ENCODE data around the gene HOXB3. TPM values are rescaled to one million over a fixed set of nuclear protein-coding genes. Genes with fewer than 3 reads are reported as not detected.
A peak's percentile ranks its signal among the peaks of the same experiment; 100 is the strongest.

Gene HOXB3
- total RNA-seq, 4 donors from 2014 or later, result 25.7 to 57.1 (median 34.9) TPM

DNA sequence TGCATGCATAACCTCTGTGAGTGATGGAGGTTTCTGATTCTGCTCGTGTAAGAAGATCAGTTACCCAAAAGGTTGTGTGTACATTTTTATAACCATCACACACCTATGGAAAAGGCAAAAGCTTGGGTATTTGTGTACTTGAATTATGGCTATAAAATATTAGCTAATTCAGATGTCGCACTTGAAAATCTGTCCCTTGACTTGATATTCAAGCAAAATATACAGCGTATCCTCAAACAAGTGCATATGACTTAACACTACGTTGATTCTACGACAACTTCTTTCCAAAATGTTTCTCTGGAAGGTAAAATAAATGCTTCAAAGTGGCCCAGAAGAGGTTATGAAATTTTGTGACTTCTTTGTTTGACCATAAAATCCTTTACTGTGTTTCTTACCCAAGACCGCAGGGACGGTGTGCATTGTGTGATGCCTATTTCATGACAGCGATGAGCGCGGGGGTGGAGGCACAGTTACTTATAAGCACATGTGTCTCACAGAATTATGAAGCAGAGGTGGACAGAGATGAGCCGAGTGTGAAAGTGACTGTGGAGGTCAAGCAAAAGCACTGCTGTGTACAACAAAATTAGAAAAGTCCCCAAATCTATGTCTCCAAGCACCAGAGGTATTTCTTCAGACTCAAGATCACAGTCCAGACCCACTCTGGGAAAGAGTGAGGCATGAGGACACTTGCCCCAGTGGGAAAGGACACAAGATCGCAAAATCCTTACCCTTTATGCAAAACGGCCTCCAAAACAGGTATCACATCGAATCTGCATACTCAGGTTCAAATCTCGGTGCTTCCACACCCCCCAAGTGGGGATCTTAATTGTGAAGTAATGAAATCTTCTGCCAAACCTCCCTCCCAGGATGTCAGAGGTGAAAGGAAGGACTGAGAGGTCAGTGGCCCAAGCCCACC lies 40.2 kb upstream of the HOXB3 start:
- Histone ChIP-seq H3K27me3 (peaks cover 99% of the 10 kb centered on the region), H3K27ac (peak overlapping the region; percentile 83 to 93 (median 88)), H3K36me3 (no peaks in the 10 kb centered on the region), H3K9me3 (no peaks in the 10 kb centered on the region), H3K4me3 (no peak overlapping the region), H3K4me1 (peaks cover 9 to 86% (median 75%) of the 10 kb centered on the region in 4 donors)
- TF ChIP-seq POLR2AphosphoS5 (IDR thresholded peaks at IDR 0.05), result no peak
- no peak for TF ChIP-seq POLR2A (IDR thresholded peaks at IDR 0.05)
- TF ChIP-seq, protein P1, sequence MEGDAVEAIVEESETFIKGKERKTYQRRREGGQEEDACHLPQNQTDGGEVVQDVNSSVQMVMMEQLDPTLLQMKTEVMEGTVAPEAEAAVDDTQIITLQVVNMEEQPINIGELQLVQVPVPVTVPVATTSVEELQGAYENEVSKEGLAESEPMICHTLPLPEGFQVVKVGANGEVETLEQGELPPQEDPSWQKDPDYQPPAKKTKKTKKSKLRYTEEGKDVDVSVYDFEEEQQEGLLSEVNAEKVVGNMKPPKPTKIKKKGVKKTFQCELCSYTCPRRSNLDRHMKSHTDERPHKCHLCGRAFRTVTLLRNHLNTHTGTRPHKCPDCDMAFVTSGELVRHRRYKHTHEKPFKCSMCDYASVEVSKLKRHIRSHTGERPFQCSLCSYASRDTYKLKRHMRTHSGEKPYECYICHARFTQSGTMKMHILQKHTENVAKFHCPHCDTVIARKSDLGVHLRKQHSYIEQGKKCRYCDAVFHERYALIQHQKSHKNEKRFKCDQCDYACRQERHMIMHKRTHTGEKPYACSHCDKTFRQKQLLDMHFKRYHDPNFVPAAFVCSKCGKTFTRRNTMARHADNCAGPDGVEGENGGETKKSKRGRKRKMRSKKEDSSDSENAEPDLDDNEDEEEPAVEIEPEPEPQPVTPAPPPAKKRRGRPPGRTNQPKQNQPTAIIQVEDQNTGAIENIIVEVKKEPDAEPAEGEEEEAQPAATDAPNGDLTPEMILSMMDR (IDR thresholded peaks at IDR 0.05), result no peak
- TF ChIP-seq EP300 (IDR thresholded peaks at IDR 0.05; ENCODE audit: low read depth), result no peak
- DNase-seq, result no peak
- intact Hi-C loops (cut with DNase I; ENCODE audit: low total_unique reads) (no loop called here), in situ Hi-C loops (cut with MboI; ENCODE audit: low pct_ligation_motif_present in 1 of 4, low pct_unique_long_range_greater_than_20kb in 1 of 4, low sequenced_read_pairs in 3 of 4) (no loop called here)
- WGBS, 2 donors (ENCODE audit: low coverage in 1 of 2), result 43 to 51% methylated on average over 14 to 15 of the region's 15 CpGs

DNA sequence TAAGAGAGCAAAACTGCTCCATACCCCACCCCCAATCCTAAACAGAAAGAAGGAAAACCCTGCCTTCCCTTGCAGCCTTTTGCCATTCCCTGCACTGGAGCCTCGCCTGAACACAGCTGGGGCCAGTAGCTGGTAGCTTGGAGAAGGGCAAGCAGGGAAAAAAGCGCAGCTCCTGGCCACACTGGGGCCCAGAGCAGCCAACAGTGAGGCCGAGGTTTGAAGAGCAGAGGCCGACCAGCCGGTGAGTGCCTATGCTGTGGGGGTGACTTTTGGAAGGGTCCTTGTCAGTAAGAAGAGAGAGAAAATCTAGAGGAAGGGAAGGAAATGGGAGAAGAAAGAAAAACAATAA lies 39.3 kb upstream of the HOXB3 start:
- intact Hi-C loops (cut with DNase I; ENCODE audit: low total_unique reads), result no loop called here
- 28% methylated on average over 5 of the region's 5 CpGs; no CpG with 5 or more reads in 1 of the 2 donors for WGBS, 2 donors (ENCODE audit: low coverage in 1 of 2)
- DNase-seq, result no peak
- TF ChIP-seq, protein P1 (IDR thresholded peaks at IDR 0.05), result no peak
- TF ChIP-seq EP300 (IDR thresholded peaks at IDR 0.05; ENCODE audit: low read depth) (no peak), POLR2A (IDR thresholded peaks at IDR 0.05) (no peak), POLR2AphosphoS5 (IDR thresholded peaks at IDR 0.05) (no peak)
- H3K27me3 ChIP-seq, result peaks cover 99% of the 10 kb centered on the region
- no peaks in the 10 kb centered on the region for H3K36me3 ChIP-seq
- H3K9me3 ChIP-seq, result no peaks in the 10 kb centered on the region
- peak overlapping the region; percentile 86 to 93 (median 89) for H3K27ac ChIP-seq
- peaks cover 12 to 84% (median 76%) of the 10 kb centered on the region in 4 donors for H3K4me1 ChIP-seq
- in situ Hi-C loops (cut with MboI; ENCODE audit: low pct_ligation_motif_present in 1 of 4, low pct_unique_long_range_greater_than_20kb in 1 of 4, low sequenced_read_pairs in 3 of 4), result no loop called here
- peak overlapping the region in 1 of 4 donors; percentile 3 for H3K4me3 ChIP-seq

DNA sequence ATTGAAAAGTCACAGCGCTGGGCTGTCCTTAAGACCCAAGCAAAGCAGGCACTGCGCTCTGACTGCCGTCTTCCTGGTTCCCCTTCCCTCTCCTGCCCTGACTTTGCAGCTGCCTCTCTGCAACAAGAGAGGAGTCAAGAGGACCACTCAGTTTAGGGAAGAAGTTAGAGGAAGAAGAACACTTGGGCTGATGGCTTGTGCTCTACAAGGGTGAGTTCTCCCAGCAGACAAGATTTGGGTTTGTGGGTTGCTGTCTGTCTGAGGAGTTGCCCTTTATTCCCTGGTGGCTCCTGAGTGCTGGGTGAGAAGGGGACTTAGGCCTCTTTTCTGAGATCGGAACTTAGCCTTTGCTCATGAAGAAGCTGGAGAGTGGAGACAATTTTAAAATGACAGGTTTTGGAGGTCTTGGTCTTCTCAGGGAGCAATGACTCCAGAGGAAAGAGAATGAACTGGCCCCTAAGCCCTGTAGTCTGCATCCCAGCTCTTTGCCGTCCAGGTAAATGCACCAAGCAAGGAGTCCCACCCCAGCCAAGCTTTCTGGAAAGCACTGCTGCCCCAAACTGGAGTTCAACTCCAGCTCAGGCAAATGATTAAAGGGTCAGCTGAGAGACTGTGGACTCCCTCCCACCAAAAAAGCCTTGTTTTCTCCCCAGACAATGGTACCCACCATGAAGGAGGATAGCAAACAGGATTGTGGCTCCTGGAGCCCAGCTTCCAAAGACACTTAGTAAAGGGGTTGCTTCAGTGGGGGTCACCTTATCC lies 38.8 kb upstream of the HOXB3 start:
- Histone ChIP-seq H3K36me3 (no peaks in the 10 kb centered on the region), H3K9me3 (no peaks in the 10 kb centered on the region), H3K27ac (peak overlapping the region; percentile 86 to 93 (median 89)), H3K4me3 (peak overlapping the region in 1 of 4 donors; percentile 66), H3K27me3 (peaks cover 99% of the 10 kb centered on the region), H3K4me1 (peaks cover 12 to 80% (median 72%) of the 10 kb centered on the region in 4 donors)
- in situ Hi-C loops (cut with MboI; ENCODE audit: low pct_ligation_motif_present in 1 of 4, low pct_unique_long_range_greater_than_20kb in 1 of 4, low sequenced_read_pairs in 3 of 4), result no loop called here
- DNase-seq, result peak; percentile 28
- TF ChIP-seq POLR2AphosphoS5 (IDR thresholded peaks at IDR 0.05), result no peak
- TF ChIP-seq POLR2A (IDR thresholded peaks at IDR 0.05), result peak; percentile 6
- intact Hi-C loops (cut with DNase I; ENCODE audit: low total_unique reads), result no loop called here
- WGBS, 2 donors (ENCODE audit: low coverage in 1 of 2), result 28 to 50% methylated on average over 1 to 5 of the region's 5 CpGs

DNA sequence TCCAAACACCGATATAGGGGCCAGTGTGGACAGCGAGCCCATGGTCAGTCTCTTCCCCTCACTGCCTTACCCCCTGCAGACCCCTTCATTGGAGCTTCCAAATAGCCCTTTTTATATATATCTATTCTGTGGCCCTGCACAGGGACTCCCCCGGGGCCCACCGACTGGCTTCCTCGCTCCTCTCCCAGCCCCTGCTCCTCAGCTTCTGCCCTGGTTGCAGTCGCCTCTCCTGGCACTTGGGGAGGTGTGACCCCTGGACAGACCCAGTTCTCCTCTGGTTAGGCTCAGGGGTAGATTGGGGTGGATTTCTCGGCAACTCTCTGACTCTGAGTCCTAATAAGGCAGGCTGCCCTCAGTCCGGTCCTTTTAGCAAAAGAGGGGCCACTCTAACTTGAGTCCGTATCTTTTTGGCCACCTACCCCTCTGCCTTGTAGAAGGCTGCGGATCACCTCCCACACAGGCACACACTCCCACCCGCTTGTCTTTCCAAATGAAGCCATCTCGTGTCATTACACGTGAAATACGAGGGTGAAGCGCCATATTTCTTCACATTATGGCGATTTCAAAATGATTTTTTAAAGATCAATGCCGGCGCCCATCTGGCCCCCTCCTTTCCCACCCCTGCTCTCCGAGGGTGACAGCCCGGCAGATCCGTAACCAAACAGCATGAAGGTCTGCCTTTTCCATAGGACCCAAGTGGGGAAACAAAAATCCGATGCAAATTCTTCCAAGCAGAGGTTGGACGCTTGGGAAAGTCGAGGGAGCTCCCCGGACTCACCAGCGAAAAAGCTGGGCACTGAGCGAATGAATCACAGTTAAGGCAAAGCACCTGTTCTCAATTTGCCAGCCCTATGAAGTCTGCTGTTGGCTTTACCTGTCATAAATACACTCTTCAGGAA lies 37.8 kb upstream of the HOXB3 start:
- DNase-seq, result peak; percentile 19
- Histone ChIP-seq H3K4me3 (peak overlapping the region in 1 of 4 donors; percentile 66), H3K27ac (peak overlapping the region; percentile 86 to 93 (median 89)), H3K36me3 (no peaks in the 10 kb centered on the region), H3K4me1 (peaks cover 12 to 74% (median 64%) of the 10 kb centered on the region in 4 donors), H3K27me3 (peaks cover 99% of the 10 kb centered on the region), H3K9me3 (no peaks in the 10 kb centered on the region)
- intact Hi-C loops (cut with DNase I; ENCODE audit: low total_unique reads), result no loop called here
- TF ChIP-seq, protein P1 (IDR thresholded peaks at IDR 0.05), result no peak
- peak in 1 of 3 donors; percentile 26 for TF ChIP-seq POLR2AphosphoS5 (IDR thresholded peaks at IDR 0.05)
- in situ Hi-C loops (cut with MboI; ENCODE audit: low pct_ligation_motif_present in 1 of 4, low pct_unique_long_range_greater_than_20kb in 1 of 4, low sequenced_read_pairs in 3 of 4), result no loop called here
- WGBS, 2 donors (ENCODE audit: low coverage in 1 of 2), result 15 to 25% methylated on average over 11 to 27 of the region's 27 CpGs

Data from transverse colon (tissue), 4 donors.